ENCODE measurements around the gene PACRG.
A peak's percentile ranks its signal among the peaks of the same experiment; 100 is the strongest.

Gene PACRG

GRCh38 chr6:163192591-163192990, 464.8 kb downstream of the PACRG start:
- intact Hi-C loops (cut with DNase I): loop anchor here (5.0 kb wide), 1 partner anchor 155 kb away; no protein-coding TSS in a partner anchor
- DNase-seq: peak in 3 of 42 donors; percentile 7 to 62 (median 35)

- peak in 3 of 42 donors; percentile 15 to 63 (median 35) for DNase-seq
- intact Hi-C loops (cut with DNase I): loop anchor here (5.0 kb wide), 1 partner anchor 154 kb away; no protein-coding TSS in a partner anchor
Observed at GRCh38 chr6:163193326-163193725, 465.6 kb downstream of the PACRG start.

GRCh38 chr6:163195721-163196691, 468.2 kb downstream of the PACRG start:
- intact Hi-C loops (cut with DNase I): loop anchor here (5.0 kb wide), 1 partner anchor 46 kb away; no protein-coding TSS in a partner anchor
- peak in 3 of 42 donors; percentile 5 to 41 (median 15) for DNase-seq

GRCh38 chr6:163197839-163198238, 470.1 kb downstream of the PACRG start:
- DNase-seq: no peak
- intact Hi-C loops (cut with DNase I): loop anchor here (5.0 kb wide), 1 partner anchor 44 kb away; no protein-coding TSS in a partner anchor

GRCh38 chr6:163198396-163198795, 470.6 kb downstream of the PACRG start:
- DNase-seq: no peak
- intact Hi-C loops (cut with DNase I): loop anchor here (5.0 kb wide), 1 partner anchor 44 kb away; no protein-coding TSS in a partner anchor

GRCh38 chr6:163199371-163199770, 471.6 kb downstream of the PACRG start:
- intact Hi-C loops (cut with DNase I): loop anchor here (5.0 kb wide), 1 partner anchor 43 kb away; no protein-coding TSS in a partner anchor

GRCh38 chr6:163200289-163200688, 472.5 kb downstream of the PACRG start:
- intact Hi-C loops (cut with DNase I): no loop called here
- DNase-seq: peak in 1 of 42 donors; percentile 43

More at GRCh38 chr6:163199371-163199770, 471.6 kb downstream of the PACRG start:
- peak in 1 of 42 donors; percentile 40 for DNase-seq

- no peak for DNase-seq
- intact Hi-C loops (cut with DNase I): no loop called here
Observed at GRCh38 chr6:163200694-163201093, 472.9 kb downstream of the PACRG start.

GRCh38 chr6:163201855-163202254, 474.1 kb downstream of the PACRG start:
- DNase-seq: no peak
- intact Hi-C loops (cut with DNase I): no loop called here

GRCh38 chr6:163206196-163206595, 478.4 kb downstream of the PACRG start:
- intact Hi-C loops (cut with DNase I): no loop called here
- no peak for DNase-seq

GRCh38 chr6:163207431-163208383, 479.9 kb downstream of the PACRG start:
- DNase-seq: peak in 1 of 42 donors; percentile 44
- intact Hi-C loops (cut with DNase I): no loop called here

GRCh38 chr6:163209005-163209404, 481.2 kb downstream of the PACRG start:
- DNase-seq: no peak
- intact Hi-C loops (cut with DNase I): no loop called here

GRCh38 chr6:163212123-163212522, 484.3 kb downstream of the PACRG start:
- DNase-seq: no peak
- intact Hi-C loops (cut with DNase I): no loop called here

GRCh38 chr6:163214259-163214658, 486.5 kb downstream of the PACRG start:
- intact Hi-C loops (cut with DNase I): no loop called here
- DNase-seq: no peak

GRCh38 chr6:163218361-163218894, 490.7 kb downstream of the PACRG start:
- no peak for DNase-seq
- intact Hi-C loops (cut with DNase I): no loop called here

GRCh38 chr6:163226181-163226835, 498.5 kb downstream of the PACRG start:
- no peak for DNase-seq
- intact Hi-C loops (cut with DNase I): no loop called here

- intact Hi-C loops (cut with DNase I): no loop called here
- no peak for DNase-seq
Observed at GRCh38 chr6:163226836-163227485, 499.2 kb downstream of the PACRG start.

GRCh38 chr6:163228041-163228440, 500.3 kb downstream of the PACRG start:
- DNase-seq: no peak
- intact Hi-C loops (cut with DNase I): no loop called here
